Cerebellar nuclear complex (tissue), 1 donor: ENCODE results near the gene RAB37.

ENCODE experiments used
- DNase-seq, 2 experiments: peaks; one replicate each; lab custom pipeline; 2025; lab: John Stamatoyannopoulos, UW

RAB37 gene

DNA sequence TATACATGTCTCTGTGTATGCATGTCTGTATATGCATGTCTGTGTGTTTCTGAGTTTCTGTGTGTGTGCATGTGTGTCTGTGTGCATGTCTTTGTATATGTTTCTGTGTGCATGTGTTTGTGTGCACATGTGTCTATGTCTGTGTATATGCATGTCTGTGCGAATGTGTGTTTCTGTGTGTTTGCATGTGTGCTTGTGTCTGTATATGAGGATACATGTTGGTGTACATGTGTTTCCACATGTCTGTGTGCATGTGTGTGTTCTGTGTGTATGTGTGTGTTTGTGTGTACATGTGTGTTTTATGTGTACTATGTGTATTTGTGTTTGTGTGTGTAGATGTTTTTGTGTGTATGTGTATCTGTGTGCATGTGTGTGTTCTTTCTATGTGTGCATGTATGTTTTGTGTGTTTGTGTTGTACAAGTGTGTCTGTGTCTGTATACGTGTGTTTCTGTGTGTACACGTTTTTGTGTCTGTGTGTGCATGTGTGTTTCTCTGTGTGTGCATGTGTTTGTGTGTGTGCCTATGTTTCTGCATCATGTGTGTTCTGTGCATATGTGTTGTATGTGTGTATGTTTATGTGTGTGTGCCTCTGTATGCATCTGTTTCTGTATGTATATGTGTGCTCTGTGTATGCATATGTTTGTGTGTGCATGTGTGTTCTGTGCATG lies 8.9 kb upstream of the RAB37 start:
- DNase-seq, result no peak

DNA sequence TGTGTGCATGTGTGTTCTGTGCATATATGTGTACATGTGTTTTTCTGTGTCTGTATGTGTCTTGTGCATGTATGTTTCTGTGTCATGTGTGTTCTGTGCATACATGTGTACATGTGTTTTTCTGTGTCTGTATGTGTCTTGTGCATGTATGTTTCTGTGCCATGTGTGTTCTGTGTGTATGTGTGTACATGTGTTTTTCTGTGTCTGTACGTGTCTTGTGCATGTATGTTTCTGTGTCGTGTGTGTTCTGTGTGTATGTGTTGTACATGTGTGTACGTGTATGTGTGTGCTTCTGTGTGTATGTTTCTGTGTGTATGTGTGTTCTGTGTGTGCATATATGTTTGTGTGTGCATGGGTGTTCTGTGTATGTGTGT lies 8.4 kb upstream of the RAB37 start:
- no peak for DNase-seq

DNA sequence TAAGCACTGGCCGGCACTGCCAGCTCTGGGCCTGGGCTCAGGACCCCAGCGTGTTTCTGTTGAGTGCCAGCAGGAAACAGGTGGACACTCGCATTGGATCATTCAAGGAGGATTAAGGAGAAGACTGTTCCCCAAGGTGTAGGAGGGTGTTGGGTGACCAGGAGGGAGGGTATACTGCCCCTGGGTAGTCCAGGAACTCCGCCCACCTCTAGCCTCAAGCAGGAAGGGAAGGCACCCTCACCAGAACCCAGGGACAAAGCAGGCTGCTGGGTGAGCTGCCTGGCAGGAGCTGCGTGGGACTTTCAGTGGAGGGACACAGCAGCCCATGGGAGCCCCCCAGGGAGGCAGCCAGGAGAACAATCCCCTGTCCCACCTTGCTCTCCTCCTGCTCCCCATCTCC lies 7.7 kb upstream of the RAB37 start:
- no peak for DNase-seq

DNA sequence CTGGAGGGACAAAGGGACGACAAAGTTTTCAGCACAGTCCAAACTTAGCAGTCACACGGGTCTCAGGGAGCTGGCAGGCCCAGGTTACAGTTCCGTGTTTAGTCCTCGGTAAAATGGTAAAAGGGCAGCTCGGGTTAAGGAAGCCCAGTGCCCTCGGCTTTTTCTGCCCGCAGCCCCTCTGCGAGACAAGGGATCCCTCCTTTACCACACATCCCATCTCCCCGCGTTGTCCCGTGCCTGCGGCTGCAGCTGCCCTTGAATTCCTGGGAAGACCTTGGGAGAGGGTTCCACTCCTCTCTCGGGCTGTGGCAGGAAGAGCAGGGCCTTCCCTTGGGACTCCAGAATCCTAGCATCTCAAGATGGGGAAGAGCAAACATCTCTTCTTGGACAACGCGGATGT lies 7.2 kb upstream of the RAB37 start:
- DNase-seq, result no peak

DNA sequence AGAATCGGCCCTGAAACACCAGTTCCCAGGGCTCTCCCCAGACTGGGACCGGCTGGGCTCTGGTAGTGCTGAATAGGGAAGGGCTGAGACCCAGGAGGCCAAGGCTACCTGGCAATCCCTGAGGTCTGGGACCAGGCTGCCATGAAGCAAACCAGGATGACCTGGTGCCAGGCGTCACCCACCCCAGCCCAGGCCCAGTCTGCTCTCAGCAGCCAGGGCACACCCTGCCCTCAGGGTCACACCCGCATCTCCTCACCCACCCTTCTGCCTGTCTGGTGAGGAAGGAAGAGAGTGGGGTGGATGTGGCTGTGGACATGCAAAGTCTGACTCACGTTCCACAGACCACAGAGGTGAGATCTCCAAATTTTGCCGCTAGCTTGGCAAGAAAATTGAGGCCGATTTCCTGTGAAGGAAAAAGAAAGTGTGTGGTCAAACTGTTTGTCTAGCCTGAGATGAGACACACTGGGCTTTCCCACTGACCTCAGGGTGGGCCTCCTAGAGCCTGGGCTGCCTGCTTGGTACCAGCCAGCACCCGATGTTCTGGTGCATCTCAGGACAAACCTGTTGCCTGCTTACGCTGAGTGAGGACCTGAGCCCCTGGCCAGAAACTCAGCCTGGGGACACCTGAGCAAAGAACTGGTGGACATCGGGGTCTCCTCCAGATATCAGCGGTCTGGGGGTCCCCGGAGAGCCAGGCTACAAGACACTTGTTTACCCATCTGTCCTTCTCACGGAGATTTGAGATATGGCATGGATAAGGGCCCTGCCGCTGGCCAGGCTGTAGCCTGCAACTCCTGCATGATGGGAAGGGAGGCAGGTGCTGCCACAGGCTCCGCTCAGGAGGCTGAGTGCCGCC lies 6.3 kb upstream of the RAB37 start:
- DNase-seq, result no peak

DNA sequence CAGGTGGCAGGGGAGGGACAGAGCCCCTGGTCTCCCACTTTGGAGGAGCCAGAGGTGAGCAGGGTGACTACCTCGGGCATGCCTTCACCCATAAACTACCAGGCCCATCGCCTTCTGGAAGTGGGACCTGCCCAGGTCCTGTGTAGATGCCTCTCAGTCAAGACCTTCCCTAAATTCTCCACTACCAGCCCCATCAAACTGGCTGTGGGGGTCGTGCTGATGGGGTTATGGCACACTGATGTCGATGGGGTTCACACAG lies 5.8 kb upstream of the RAB37 start:
- DNase-seq, result no peak

DNA sequence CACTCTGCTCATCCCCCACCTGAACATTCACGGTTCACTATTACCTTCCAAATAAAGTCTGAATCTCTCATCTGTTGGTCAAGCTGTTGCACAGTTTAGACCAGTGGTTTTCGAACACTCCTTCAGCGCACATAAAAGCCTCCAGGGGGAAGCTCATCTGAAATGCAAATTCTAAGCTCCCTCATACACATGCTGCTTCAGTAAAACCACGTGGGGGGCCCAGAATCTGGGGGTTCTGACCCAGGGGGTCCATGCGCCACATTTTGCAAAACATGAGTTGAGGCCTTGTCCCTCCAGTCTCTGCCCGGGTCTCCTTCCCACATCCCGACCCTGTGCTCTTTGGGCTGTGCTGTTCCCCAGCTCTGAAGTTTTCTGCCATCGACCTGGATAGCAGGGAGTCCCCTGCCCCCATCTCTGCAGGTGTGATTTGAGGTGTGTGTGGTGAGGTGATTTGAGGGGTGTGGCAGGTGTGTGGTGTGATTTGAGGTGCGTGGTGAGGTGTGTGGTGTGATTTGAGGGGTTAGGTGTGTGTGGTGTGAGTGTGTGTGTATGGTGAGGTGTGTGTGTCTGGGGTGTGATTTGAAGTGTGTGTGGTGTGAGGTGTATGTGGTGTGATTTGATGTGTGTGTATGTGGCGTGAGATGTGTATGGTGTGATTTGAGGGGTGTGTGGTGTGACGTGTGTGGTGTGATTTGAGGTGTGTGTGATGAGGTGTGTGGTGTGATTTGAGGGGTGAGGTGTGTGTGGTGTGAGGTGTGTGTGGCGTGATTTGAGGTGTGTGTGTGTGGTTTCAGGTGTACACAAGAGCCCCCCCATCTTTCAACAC lies 4.8 kb upstream of the RAB37 start:
- DNase-seq, result no peak

DNA sequence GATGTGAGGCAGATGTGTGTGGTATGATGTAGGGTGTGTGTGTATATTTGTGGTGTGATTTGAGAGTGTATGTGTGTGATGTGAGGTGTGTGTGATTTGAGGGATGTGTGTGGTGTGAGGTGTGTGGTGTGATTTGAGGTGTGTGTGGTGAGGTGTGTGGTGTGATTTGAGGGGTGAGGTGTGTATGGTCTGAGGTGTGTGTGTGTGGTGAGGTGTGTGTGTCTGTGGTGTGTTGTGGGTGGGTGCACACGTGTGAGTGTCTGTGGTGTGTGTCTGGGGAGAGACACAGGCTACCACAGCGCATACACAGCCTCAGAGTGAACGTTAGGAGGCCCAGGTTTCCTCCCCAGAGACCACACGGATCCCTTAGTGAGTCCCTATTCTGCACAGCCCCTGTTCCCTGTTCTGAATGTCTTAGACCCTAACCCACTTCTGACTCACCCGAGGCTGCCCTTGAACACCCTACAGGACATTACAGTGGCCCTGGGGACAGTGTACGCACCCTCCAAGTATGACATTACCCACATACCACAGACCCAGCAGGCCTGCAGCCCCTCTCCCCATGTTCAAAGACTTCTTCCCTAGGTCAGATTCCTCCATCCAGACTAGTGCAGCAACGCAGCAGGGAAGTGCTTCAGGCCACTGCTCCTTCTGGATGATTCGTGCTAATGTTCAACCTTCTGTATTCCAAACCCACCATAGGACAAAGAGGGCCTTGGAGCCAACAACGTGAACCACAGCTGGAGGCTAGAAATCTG lies 3.5 kb upstream of the RAB37 start:
- no peak for DNase-seq

DNA sequence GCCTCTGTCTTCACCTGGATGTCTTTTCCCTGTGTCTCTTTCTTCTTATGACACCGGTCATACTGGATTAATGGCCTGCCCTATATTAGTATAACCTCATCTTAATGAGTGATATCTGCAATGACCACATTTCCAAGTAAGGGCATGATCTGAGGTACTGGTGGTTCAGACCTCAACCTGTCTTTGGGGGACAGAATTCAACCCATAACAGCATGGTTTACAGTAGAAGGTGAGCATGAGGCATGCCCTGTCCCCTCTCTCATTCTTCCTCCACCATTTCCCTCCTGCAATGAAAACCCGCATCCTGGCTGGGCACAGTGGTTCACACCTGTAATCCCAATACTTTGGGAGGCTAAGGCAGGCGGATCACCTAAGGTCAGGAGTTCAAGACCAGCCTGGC lies 2.8 kb upstream of the RAB37 start:
- DNase-seq, result no peak

DNA sequence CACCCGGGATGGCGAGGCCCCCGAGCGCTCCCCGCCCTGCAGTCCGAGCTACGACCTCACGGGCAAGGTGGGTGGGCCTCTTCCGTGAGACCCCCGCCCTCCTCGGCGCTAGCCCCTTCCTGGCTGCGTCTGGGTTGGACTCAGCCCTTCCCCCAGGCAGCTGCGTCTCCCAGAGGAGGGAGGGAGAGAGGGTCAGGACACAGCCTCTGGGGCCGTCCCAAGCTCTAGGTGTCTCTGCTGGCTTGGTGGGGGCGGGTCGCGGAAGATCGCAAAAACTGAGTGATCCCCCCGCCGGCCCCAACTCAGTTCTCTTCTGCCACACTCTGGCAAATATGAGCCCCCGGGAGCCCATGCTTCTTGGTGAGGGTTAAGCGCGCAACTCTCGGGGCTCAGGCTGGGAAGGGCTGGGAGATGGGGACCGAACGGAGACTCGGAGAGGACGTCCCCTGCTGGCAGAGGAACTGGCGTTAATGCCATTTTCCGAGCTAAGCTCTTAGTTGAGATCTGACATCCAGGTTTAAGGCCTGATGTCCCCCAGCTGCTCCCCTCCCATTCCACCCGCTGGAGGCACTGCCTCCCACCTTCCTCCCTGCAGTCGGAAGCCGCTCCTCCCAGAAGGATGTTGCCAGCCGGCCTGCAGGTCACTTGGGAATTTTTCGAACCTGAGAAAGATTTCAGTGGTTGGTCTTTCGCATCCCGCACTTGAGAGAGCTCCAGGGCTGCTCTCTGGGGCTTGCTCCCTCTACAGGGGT lies 419 bp downstream of the RAB37 start:
- no peak for DNase-seq

DNA sequence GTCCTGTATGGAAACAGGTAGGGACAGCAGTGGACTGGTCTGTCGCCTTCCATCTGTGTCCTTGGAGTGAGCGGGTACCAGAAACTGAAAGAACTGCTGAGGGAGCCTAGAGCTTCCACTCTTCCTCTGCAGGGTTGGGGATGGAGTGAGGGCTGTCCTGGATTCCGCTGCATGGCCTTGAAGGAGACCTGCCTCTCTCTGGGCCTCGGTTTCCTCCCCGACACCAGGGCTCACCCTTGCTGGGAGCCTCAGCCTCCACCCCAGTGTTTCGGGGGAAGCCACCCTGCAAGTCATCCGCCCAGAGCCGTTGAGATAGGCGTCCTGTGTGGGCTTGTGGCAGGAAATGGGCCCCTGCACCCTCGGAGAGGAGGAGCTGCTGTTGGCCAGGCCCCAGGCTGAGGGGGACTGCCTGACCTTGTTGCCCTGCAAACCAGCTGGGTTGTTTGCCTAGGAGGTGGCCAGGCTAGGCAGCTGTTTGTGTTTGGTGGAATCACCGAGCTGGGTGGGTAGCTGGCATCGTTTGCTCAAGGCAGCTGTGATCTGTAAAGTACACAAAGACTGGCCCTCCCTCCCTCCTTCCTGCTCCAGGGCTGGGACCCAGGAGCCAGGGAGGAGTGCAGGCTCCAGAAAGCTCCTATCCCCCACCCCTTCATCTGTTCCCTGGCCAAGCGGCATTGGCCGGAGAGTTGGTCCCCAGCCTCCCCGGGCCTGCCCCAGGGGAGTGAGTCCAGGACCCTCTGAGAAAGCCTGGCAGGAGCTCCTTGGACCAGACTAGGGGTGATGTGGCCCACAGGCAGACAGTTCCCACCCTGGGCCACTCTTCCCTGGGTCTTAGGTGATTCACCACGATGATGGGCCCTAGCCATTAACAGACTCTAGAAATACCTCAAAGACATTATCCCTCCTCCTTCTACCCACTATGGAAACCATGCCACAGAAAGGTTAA lies 1.3 kb downstream of the RAB37 start:
- DNase-seq, result no peak

DNA sequence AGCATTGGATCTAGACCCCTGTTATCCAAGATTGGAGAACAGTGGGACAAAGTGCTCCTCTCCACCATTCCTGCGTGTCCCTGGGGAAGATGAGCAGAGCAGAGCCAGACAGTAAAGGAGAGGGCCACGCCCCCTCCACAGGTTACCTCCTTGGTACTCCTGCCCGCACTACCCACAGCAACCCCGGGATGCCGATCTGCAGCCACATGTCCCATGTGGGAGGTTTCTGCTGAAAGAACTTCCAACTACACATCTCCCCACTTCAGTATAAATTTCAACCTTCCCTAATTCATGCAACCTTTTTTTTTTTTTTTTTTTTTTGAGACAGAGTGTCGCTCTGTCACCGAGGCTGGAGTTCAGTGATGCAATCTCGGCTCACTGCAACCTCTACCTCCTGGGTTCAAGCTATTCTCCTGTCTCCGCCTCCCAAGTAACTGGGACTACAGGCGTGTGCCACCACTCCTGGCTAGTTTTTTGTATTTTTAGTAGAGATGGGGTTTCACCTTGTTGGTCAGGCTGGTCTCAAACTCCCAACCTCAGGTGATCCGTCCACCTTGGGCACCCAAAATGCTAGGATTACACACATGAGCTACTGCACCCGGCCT lies 2.3 kb downstream of the RAB37 start:
- no peak for DNase-seq

DNA sequence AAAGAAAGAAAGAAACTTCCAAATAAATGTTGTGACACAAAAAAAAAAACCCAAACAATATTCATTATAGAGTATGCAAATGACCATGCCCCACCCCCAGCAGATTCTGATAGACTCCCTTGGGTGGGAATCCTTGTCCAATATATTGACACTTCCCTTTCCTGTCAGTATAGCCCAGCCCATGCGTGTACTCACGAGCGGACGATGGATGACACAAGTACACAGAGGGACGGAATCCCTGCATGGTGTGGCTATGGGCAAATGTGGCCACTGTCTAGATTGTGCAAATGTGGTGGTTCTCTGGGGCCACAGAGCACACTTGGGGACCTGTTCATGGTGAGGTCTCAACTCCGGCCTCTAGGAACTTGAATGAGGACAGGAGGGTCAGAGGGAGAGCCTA lies 3.1 kb downstream of the RAB37 start:
- no peak for DNase-seq

DNA sequence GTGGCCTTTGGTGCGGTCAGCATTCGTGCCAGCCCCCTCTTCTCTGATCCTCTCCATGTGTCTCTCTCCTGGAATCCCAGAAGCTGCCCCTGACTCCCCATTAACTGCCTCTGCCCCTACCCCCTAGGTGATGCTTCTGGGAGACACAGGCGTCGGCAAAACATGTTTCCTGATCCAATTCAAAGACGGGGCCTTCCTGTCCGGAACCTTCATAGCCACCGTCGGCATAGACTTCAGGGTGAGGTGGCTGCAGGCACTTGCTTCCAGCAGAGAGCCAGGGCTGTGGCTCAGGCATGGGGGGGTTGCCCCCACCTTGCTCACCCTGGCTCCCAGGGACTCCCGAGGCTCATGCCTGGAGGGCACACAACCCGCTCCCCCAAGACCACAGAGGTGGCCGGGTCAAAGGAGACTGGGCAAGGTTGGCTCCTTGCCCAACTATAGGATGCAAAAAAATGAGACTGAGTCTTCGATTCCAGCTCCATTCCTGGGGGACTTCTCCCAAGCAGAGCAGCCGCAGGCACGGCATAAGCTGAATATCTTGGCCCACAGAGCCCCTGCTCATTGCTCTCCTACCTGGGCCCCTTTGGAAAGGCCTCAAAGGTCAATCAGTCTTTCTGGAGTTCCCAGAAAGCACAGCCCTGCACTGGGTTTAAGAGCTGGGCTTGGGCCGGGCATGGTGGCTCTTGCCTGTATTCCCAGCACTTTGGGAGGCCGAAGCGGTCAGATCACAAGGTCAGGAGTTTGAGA lies 3.8 kb downstream of the RAB37 start:
- DNase-seq, result no peak

DNA sequence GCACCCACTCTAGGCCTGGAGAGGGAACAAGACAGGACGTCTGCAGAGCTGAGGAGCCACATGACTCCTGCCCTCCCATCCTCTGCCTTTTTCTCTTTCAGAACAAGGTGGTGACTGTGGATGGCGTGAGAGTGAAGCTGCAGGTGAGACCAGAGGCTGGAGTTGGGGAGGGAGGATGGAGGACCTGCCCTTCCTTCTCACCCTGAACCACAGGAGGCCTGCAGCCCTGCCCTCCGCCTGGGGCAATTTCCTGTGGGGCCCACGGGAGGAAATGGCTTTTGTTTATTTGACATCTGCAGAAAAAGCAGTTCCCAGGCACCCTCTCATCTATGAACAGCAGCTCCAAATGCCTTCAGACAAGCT lies 5.1 kb downstream of the RAB37 start:
- DNase-seq, result no peak

DNA sequence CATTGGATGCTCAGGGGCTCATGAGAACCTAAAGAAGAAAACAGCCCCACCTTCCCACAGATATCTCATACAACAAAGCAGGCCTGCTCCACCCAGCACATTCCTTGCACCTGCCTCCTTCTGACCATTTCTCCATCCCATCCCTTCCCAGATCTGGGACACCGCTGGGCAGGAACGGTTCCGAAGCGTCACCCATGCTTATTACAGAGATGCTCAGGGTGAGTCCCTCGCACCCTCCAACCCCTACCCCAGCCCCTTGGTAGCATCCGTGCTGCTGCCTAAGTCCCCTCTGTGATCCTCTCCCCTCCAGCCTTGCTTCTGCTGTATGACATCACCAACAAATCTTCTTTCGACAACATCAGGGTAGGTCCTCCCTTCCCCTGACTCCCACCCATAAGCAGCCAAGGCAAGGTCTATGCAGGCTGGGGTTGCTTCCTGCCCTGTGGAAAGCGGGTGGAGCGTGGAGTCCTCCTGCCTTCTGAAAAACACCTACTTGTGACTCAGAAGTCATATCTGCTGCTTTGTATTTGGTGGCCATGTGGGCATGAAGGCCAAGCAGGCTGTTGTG lies 6.0 kb downstream of the RAB37 start:
- DNase-seq, result no peak

DNA sequence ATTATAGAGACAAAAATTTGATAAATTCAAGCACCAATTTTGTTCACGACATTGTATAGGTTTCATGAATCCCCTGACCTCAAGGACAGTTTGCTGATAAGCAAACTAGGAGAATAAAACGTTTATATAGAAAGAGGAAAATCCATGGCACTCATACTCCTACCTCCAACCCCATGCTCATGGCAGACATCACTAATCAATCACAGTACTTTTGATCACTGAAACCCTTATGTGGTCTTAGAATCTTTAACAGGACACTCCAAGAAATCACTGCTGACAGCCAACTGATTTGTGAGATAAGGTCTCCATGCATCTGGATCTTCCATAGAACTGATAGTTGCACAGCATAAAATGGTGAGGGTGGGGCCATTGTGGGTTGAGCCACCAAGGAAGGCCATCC lies 6.7 kb downstream of the RAB37 start:
- DNase-seq, result no peak

DNA sequence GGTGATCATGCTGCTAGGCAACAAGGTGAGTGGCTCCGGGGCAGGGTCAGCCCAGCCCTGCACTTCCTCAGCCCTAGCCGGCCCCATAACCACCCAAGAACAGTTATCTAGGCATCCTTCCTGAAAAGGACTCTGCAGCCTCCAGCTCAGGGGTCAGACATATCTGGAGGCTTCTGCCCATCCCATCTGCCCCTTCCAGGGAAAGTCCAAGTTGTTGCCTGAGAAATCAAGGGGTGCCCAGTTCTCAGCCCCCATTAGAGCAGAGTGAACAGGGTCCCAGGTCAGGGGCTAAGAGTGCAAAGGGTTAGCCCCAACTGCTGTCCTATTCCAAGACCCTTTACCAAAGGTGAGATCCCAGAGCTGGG lies 7.3 kb downstream of the RAB37 start:
- no peak for DNase-seq
